ENCODE data around the gene SMYD4. TPM values are rescaled to one million over a fixed set of nuclear protein-coding genes. Genes with fewer than 3 reads are reported as not detected.

SMYD4 gene
- 10 to 100 TPM; 20.3 to 37.8 (median 24.3) TPM for total RNA-seq
- total RNA-seq (2013): 23.4 TPM

- under 1% methylated on average over 83 of the region's 83 CpGs for WGBS (ENCODE audit: insufficient coverage)
Observed at GRCh38 chr17:1829592-1830257, at the start of gene SMYD4, which contains the start of gene RPA1. TSS of gene SMYD4 (minus strand) at chr17:1829902. CDS start at chr17:1827994, 1,908 bp downstream. TSS of gene RPA1 (plus strand) at chr17:1830005. CDS start at chr17:1830094, 89 bp downstream.

GRCh38 chr17:1878419-1879121 lies 48.9 kb upstream of the SMYD4 start:
- no peaks in the 10 kb centered on the region for H3K4me1 ChIP-seq (ENCODE audit: control insufficient read depth, insufficient read depth, low read length)
- no peak overlapping the region for H3K27ac ChIP-seq (ENCODE audit: low read length)
- ATAC-seq (no peak), DNase-seq (no peak)
- H3K36me3 ChIP-seq (ENCODE audit: control insufficient read depth, insufficient read depth, low read length): peaks cover 70% of the 10 kb centered on the region
- H3K4me3 Mint-ChIP-seq: no peak overlapping the region
- no peaks in the 10 kb centered on the region for H3K9me3 ChIP-seq (ENCODE audit: control insufficient read depth, insufficient read depth, low read length)
- 93% methylated on average over 17 of the region's 17 CpGs for WGBS (ENCODE audit: insufficient coverage)
- TF ChIP-seq CTCF (IDR thresholded peaks at IDR 0.05): no peak
- H3K27ac Mint-ChIP-seq: no peak overlapping the region
- intact Hi-C loops (cut with micrococcal nuclease): no loop called here
- no peak overlapping the region for H3K4me3 ChIP-seq (ENCODE audit: low read length)
- H3K9me3 Mint-ChIP-seq: no peaks in the 10 kb centered on the region
- H3K27me3 Mint-ChIP-seq (ENCODE audit: low read depth in 2 of 2): no peaks in the 10 kb centered on the region
- H3K36me3 Mint-ChIP-seq: peaks cover 32% of the 10 kb centered on the region
- H3K27me3 ChIP-seq (ENCODE audit: control insufficient read depth, insufficient read depth, low read length): no peaks in the 10 kb centered on the region
- no peaks in the 10 kb centered on the region for H3K4me1 Mint-ChIP-seq

More at GRCh38 chr17:1829592-1830257, at the start of gene SMYD4, which contains the start of gene RPA1:
- H3K4me3 Mint-ChIP-seq: peak within 1 kb of the TSS; percentile 96
- peaks cover 43 to 46% of the 10 kb centered on the region in 2 donors for H3K4me1 Mint-ChIP-seq
- TF ChIP-seq CTCF (IDR thresholded peaks at IDR 0.05): no peak
- peak within 1 kb of the TSS; percentile 75 for H3K4me3 ChIP-seq (ENCODE audit: low read length)
- H3K27me3 ChIP-seq (ENCODE audit: control insufficient read depth, insufficient read depth, low read length): no peaks in the 10 kb centered on the region
- H3K27ac Mint-ChIP-seq: peak within 1 kb of the TSS; percentile 91
- no peaks in the 10 kb centered on the region for H3K9me3 Mint-ChIP-seq
- no peaks in the 10 kb centered on the region for H3K36me3 Mint-ChIP-seq
- peaks cover 13% of the 10 kb centered on the region for H3K36me3 ChIP-seq (ENCODE audit: control insufficient read depth, insufficient read depth, low read length)
- H3K27me3 Mint-ChIP-seq (ENCODE audit: low read depth in 2 of 2): no peaks in the 10 kb centered on the region
- peak within 1 kb of the TSS; percentile 75 for H3K27ac ChIP-seq (ENCODE audit: low read length)
- no peaks in the 10 kb centered on the region for H3K9me3 ChIP-seq (ENCODE audit: control insufficient read depth, insufficient read depth, low read length)
- ATAC-seq (peak; percentile 97 to 100 (median 99)), DNase-seq (peak; percentile 91 to 95)
- intact Hi-C loops (cut with micrococcal nuclease): loop anchor here (1.0 kb wide), 1 partner anchor 113 kb away; no protein-coding TSS in a partner anchor
- peaks cover 26% of the 10 kb centered on the region for H3K4me1 ChIP-seq (ENCODE audit: control insufficient read depth, insufficient read depth, low read length)

- Mint-ChIP-seq H3K4me1 (peaks cover 12 to 13% of the 10 kb centered on the region in 2 donors), H3K27me3 (ENCODE audit: low read depth in 2 of 2) (no peaks in the 10 kb centered on the region), H3K36me3 (peaks cover 33% of the 10 kb centered on the region), H3K9me3 (no peaks in the 10 kb centered on the region), H3K27ac (no peak overlapping the region), H3K4me3 (no peak overlapping the region)
- 100% methylated on average over 2 of the region's 4 CpGs for WGBS (ENCODE audit: insufficient coverage)
- Histone ChIP-seq H3K9me3 (ENCODE audit: control insufficient read depth, insufficient read depth, low read length) (no peaks in the 10 kb centered on the region), H3K4me1 (ENCODE audit: control insufficient read depth, insufficient read depth, low read length) (peaks cover 7% of the 10 kb centered on the region), H3K27ac (ENCODE audit: low read length) (no peak overlapping the region), H3K4me3 (ENCODE audit: low read length) (no peak overlapping the region), H3K27me3 (ENCODE audit: control insufficient read depth, insufficient read depth, low read length) (no peaks in the 10 kb centered on the region), H3K36me3 (ENCODE audit: control insufficient read depth, insufficient read depth, low read length) (peaks cover 63% of the 10 kb centered on the region)
- ATAC-seq (no peak), DNase-seq (no peak)
- TF ChIP-seq CTCF (IDR thresholded peaks at IDR 0.05): no peak
- intact Hi-C loops (cut with micrococcal nuclease): no loop called here
Observed at GRCh38 chr17:1875597-1875996, 45.9 kb upstream of the SMYD4 start.
